GM23248 (cell line): ENCODE data around the gene B3GNT5. TPM values are rescaled to one million over a fixed set of nuclear protein-coding genes. Genes with fewer than 3 reads are reported as not detected.

Experiments
- DNase-seq: peaks from one replicate; pipeline ENCODE4 v3.0.0-alpha.2; 2015
- H2AFZ ChIP-seq: fragments of 200-600 bp; sonication (generic); 2 replicates; pipeline ENCODE4 v1.6.1; 2016; ENCODE audit warnings: antibody characterized with exemption
- H3F3A ChIP-seq: fragments of 200-600 bp; sonication (generic); 2 replicates; pipeline ENCODE4 v1.6.1; 2016; ENCODE audit warnings: mild to moderate bottlenecking, antibody characterized with exemption, mixed run types; ENCODE audit not compliant: insufficient read depth
- H3K27ac ChIP-seq: fragments of 200-600 bp; sonication (generic); 2 replicates; pipeline ENCODE4 v1.5.1; 2016; ENCODE audit warnings: mild to moderate bottlenecking
- H3K27me3 ChIP-seq: fragments of 200-600 bp; sonication (generic); replicated peaks from 2 replicates; pipeline ENCODE4 v1.6.1; 2016; ENCODE audit warnings: mild to moderate bottlenecking; ENCODE audit not compliant: insufficient read depth
- H3K36me3 ChIP-seq: fragments of 200-600 bp; sonication (generic); 2 replicates; pipeline ENCODE4 v1.6.1; 2016; ENCODE audit warnings: low read depth, mild to moderate bottlenecking
- H3K4me1 ChIP-seq: fragments of 200-600 bp; sonication (generic); 2 replicates; pipeline ENCODE4 v1.6.1; 2016; ENCODE audit warnings: mild to moderate bottlenecking; ENCODE audit not compliant: insufficient read depth
- H3K4me2 ChIP-seq: fragments of 200-600 bp; sonication (generic); one replicate; pipeline ENCODE4 v1.6.1; 2016; ENCODE audit warnings: mild to moderate bottlenecking; ENCODE audit not compliant: unreplicated experiment
- H3K4me3 ChIP-seq: fragments of 200-600 bp; sonication (generic); 2 replicates; pipeline ENCODE4 v1.5.1; 2016; ENCODE audit warnings: mild to moderate bottlenecking
- H3K79me2 ChIP-seq: fragments of 200-600 bp; sonication (generic); 2 replicates; pipeline ENCODE4 v1.6.1; 2016; ENCODE audit warnings: mild to moderate bottlenecking; ENCODE audit not compliant: insufficient read depth
- H3K9ac ChIP-seq: fragments of 200-600 bp; sonication (generic); 2 replicates; pipeline ENCODE4 v1.6.1; 2016; ENCODE audit warnings: mild to moderate bottlenecking
- H3K9me2 ChIP-seq: fragments of 200-600 bp; sonication (generic); 2 replicates; pipeline ENCODE4 v1.6.1; 2016; ENCODE audit warnings: mixed run types, mild to moderate bottlenecking, moderate library complexity; ENCODE audit not compliant: insufficient read depth
- H3K9me3 ChIP-seq: fragments of 200-600 bp; sonication (generic); one replicate; pipeline ENCODE4 v1.6.1; 2017; ENCODE audit warnings: low read depth
- H4K20me1 ChIP-seq: fragments of 200-600 bp; sonication (generic); 2 replicates; pipeline ENCODE4 v1.6.0; 2016; ENCODE audit not compliant: insufficient read depth
- EZH2 ChIP-seq: fragments of 200-600 bp; sonication (generic); IDR thresholded peaks from 2 replicates; pipeline ENCODE4 v1.6.1; 2018; ENCODE audit warnings: antibody characterized with exemption, mild to moderate bottlenecking; ENCODE audit not compliant: insufficient read depth, poor library complexity, severe bottlenecking
- EZH2phosphoT487 ChIP-seq: fragments of 200-600 bp; sonication (generic); IDR thresholded peaks from 2 replicates; pipeline ENCODE4 v1.6.1; 2018; ENCODE audit warnings: antibody characterized with exemption, moderate library complexity, mild to moderate bottlenecking, low read depth; ENCODE audit not compliant: insufficient read depth
- WGBS, 2 experiments: methylation state at CpG; one replicate each; pipeline ENCODE4 v1.1.6; 2015 to 2017; ENCODE audit warnings: low lambda C conversion rate in 2 of 2, low coverage in 1 of 2; ENCODE audit errors: missing lambda C conversion rate in 2 of 2; 5-methylcytosine and 5-hydroxymethylcytosine counted together
- in situ Hi-C: fragments of 300-500 bp; cut with MboI; formaldehyde crosslinking; loops from 2 replicates; pipeline ENCODE4 v1.15.0; 2020
- polyA plus RNA-seq: library from polyadenylated mRNA; unstranded; fragments of >200 nt; fragmentation: Nextera tagmentation; extraction: Ambion mirVana; gene quantifications from 2 replicates; pipeline ENCODE4 v1.2.1, GENCODE V29; 2016
- total RNA-seq: library from RNA; depleted of rRNA; stranded (reverse); fragments of >200 nt; shearing (Covaris generic); gene quantifications from 2 replicates; pipeline ENCODE4 v1.2.3, GENCODE V29; 2014

Gene B3GNT5
- total and polyA plus RNA-seq, 2 experiments from 2014 or later: 1.3 to 1.8 TPM

DNA sequence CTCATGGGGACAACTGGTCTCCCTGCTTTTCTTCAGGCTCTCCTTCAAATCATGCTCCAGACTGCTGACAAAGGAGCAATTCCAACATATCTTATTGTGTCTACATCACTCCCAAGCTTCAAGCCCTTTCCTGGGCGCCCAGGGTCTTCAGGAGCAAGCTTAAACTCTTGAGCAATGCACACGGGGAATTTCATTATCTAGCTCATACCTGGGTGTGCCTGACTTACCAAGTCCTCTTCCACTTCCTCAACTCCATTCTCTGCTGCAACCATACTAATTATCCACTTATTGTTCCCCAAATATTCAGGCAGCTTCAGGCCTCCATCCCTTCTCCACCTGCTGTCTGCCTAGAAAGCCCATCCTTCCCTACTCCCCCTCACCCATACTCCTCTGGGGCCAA, 50.6 kb downstream of the B3GNT5 start:
- peaks cover 12% of the 10 kb centered on the region for H3K4me1 ChIP-seq
- DNase-seq: no peak
- no peak overlapping the region for H3K9ac ChIP-seq
- H4K20me1 ChIP-seq: no peaks in the 10 kb centered on the region
- no peaks in the 10 kb centered on the region for H3K9me2 ChIP-seq
- 93 to 96% methylated on average over 2 of the region's 2 CpGs for WGBS, 2 experiments
- H3K27me3 ChIP-seq: no peaks in the 10 kb centered on the region
- TF ChIP-seq EZH2 (no peak), EZH2phosphoT487 (no peak)
- H3F3A ChIP-seq: 0 out of 2 replicates have a peak, but pooled peaks cover under 1% of the 10 kb centered on the region
- no peak overlapping the region for H3K27ac ChIP-seq
- H2AFZ ChIP-seq: no peak overlapping the region
- H3K4me3 ChIP-seq: no peak overlapping the region
- H3K9me3 ChIP-seq: no peaks in the 10 kb centered on the region
- H3K36me3 ChIP-seq: no peaks in the 10 kb centered on the region
- H3K4me2 ChIP-seq: no peak overlapping the region
- no peaks in the 10 kb centered on the region for H3K79me2 ChIP-seq
- in situ Hi-C loops: no loop called here

GRCh38 chr3:183306798-183307671, 54.0 kb downstream of the B3GNT5 start:
- 41 to 48% methylated on average over 9 of the region's 9 CpGs for WGBS, 2 experiments
- H3K4me3 ChIP-seq: no peak overlapping the region
- H3K9ac ChIP-seq: no peak overlapping the region; the same call in 1 of the 2 replicates
- H3K9me2 ChIP-seq: no peaks in the 10 kb centered on the region
- H3F3A ChIP-seq: no peaks in the 10 kb centered on the region
- no peaks in the 10 kb centered on the region for H3K36me3 ChIP-seq
- no peaks in the 10 kb centered on the region for H4K20me1 ChIP-seq
- TF ChIP-seq EZH2 (no peak), EZH2phosphoT487 (no peak)
- H3K27me3 ChIP-seq: no peaks in the 10 kb centered on the region
- peak overlapping the region; percentile 22 for H3K4me2 ChIP-seq
- in situ Hi-C loops: no loop called here
- peak overlapping the region; percentile 7 for H2AFZ ChIP-seq
- H3K79me2 ChIP-seq: no peaks in the 10 kb centered on the region
- no peak overlapping the region for H3K27ac ChIP-seq
- peaks cover 7% of the 10 kb centered on the region; the same call in 1 of the 2 replicates for H3K4me1 ChIP-seq
- no peaks in the 10 kb centered on the region for H3K9me3 ChIP-seq
- peak; percentile 81 for DNase-seq

- 91 to 92% methylated on average over 2 of the region's 2 CpGs for WGBS, 2 experiments
- no peak overlapping the region for H3K9ac ChIP-seq
- H3K79me2 ChIP-seq: no peaks in the 10 kb centered on the region
- DNase-seq: no peak
- in situ Hi-C loops: no loop called here
- no peaks in the 10 kb centered on the region for H3F3A ChIP-seq
- H3K9me3 ChIP-seq: no peaks in the 10 kb centered on the region
- TF ChIP-seq EZH2phosphoT487 (no peak), EZH2 (no peak)
- H3K4me1 ChIP-seq: peaks cover 7% of the 10 kb centered on the region; the same call in 1 of the 2 replicates
- H2AFZ ChIP-seq: no peak overlapping the region
- no peaks in the 10 kb centered on the region for H3K36me3 ChIP-seq
- H3K4me2 ChIP-seq: no peak overlapping the region
- H3K4me3 ChIP-seq: no peak overlapping the region
- no peaks in the 10 kb centered on the region for H3K27me3 ChIP-seq
- no peak overlapping the region for H3K27ac ChIP-seq
- H3K9me2 ChIP-seq: no peaks in the 10 kb centered on the region
- no peaks in the 10 kb centered on the region for H4K20me1 ChIP-seq
Measured at GRCh38 chr3:183307749-183308148, 54.7 kb downstream of the B3GNT5 start.

GRCh38 chr3:183308751-183309150, 55.7 kb downstream of the B3GNT5 start:
- no peak for TF ChIP-seq EZH2phosphoT487
- no peak for TF ChIP-seq EZH2
- Histone ChIP-seq H3K4me3 (no peak overlapping the region), H3K9me3 (no peaks in the 10 kb centered on the region), H4K20me1 (no peaks in the 10 kb centered on the region), H3K27me3 (no peaks in the 10 kb centered on the region), H2AFZ (no peak overlapping the region), H3K9ac (no peak overlapping the region), H3K9me2 (no peaks in the 10 kb centered on the region), H3K79me2 (no peaks in the 10 kb centered on the region), H3K4me2 (no peak overlapping the region), H3F3A (no peaks in the 10 kb centered on the region), H3K36me3 (no peaks in the 10 kb centered on the region), H3K27ac (no peak overlapping the region), H3K4me1 (peaks cover 7% of the 10 kb centered on the region; the same call in 1 of the 2 replicates)
- 62 to 67% methylated on average over 5 of the region's 5 CpGs for whole genome bisulfite sequencing, 2 experiments
- in situ Hi-C loops: no loop called here
- no peak for DNase-seq
